HepG2 (cell line): Measurements from ENCODE around the gene SPRN. TPM values are rescaled to one million over a fixed set of nuclear protein-coding genes. Genes with fewer than 3 reads are reported as not detected.

Experiments
- CCAR2 ChIP-seq: fragments of 200-400 bp; formaldehyde crosslinking; optimal IDR thresholded peaks from 2 replicates; pipeline ENCODE3; 2018; ENCODE audit warnings: low read depth, mild to moderate bottlenecking, low read length, moderate library complexity
- NPAS2 ChIP-seq: sonication (generic); formaldehyde crosslinking; IDR thresholded peaks from 2 replicates; pipeline ENCODE4 v1.8.0; 2022; ENCODE audit warnings: mild to moderate bottlenecking, missing genetic modification reagents, borderline replicate concordance
- RELA ChIP-seq: sonication (generic); formaldehyde crosslinking; IDR thresholded peaks from 2 replicates; pipeline ENCODE4 v1.4.0; 2020; ENCODE audit warnings: missing genetic modification reagents
- REXO4 ChIP-seq: sonication (generic); formaldehyde crosslinking; IDR thresholded peaks from 2 replicates; pipeline ENCODE4 v1.8.0; 2022; ENCODE audit warnings: missing genetic modification reagents, mild to moderate bottlenecking, borderline replicate concordance
- TCF7 ChIP-seq: sonication (generic); IDR thresholded peaks from 2 replicates; pipeline ENCODE4 v1.6.1; 2016; ENCODE audit warnings: antibody characterized with exemption, low read depth
- ZBTB37 ChIP-seq: sonication (generic); formaldehyde crosslinking; IDR thresholded peaks from 2 replicates; pipeline ENCODE4 v1.4.0; 2020; ENCODE audit warnings: mild to moderate bottlenecking, missing genetic modification reagents
- ZKSCAN5 ChIP-seq: sonication (generic); formaldehyde crosslinking; IDR thresholded peaks from 2 replicates; pipeline ENCODE4 v1.5.1; 2020; ENCODE audit warnings: mild to moderate bottlenecking, missing genetic modification reagents
- ZNF318 ChIP-seq: sonication (generic); formaldehyde crosslinking; IDR thresholded peaks from 2 replicates; pipeline ENCODE4 v1.4.0; 2020; ENCODE audit warnings: mild to moderate bottlenecking, missing genetic modification reagents
- ZNF407 ChIP-seq: sonication (generic); formaldehyde crosslinking; IDR thresholded peaks from one replicate; pipeline ENCODE4 v1.5.1; 2020; ENCODE audit warnings: mild to moderate bottlenecking, missing genetic modification reagents; ENCODE audit errors: not compliant biosample characterization
- ZNF713 ChIP-seq: sonication (generic); formaldehyde crosslinking; IDR thresholded peaks from 2 replicates; pipeline ENCODE4 v1.4.0; 2020; ENCODE audit warnings: mild to moderate bottlenecking, missing genetic modification reagents
- ZSCAN22 ChIP-seq: sonication (generic); formaldehyde crosslinking; IDR thresholded peaks from 2 replicates; pipeline ENCODE4 v1.4.0; 2020; ENCODE audit warnings: mild to moderate bottlenecking, missing genetic modification reagents
- polyA plus RNA-seq, 8 experiments: library from polyadenylated mRNA; depleted of rRNA in 3 of 8; stranded (reverse) in 7 of 8; unstranded in 1 of 8; fragments of >200 nt; fragmentation: Illumina TruSeq in 4 of 8; extraction: Trizol in 4 of 8; gene quantifications; 2 replicates each; pipeline versions ENCODE4 v1.2.1 to v1.2.3, GENCODE V29; 2011 to 2016; ENCODE audit warnings: low read depth in 4 of 8, missing spikeins in 1 of 8, mixed read lengths in 1 of 8; ENCODE audit not compliant: insufficient read depth in 1 of 8
- total RNA-seq, 5 experiments: library from RNA; depleted of rRNA; stranded (reverse); fragments of >200 nt; fragmentation: Illumina TruSeq; extraction: Trizol; gene quantifications; 2 replicates each; pipeline ENCODE4 v1.2.3, GENCODE V29; 2016; ENCODE audit warnings: low read depth in 1 of 5

Gene SPRN
- total and polyA plus RNA-seq, 2 of the 13 experiments (the other 11 are each of a cell fraction or from before 2014, with no cell fraction given), result not detected

- TF ChIP-seq ZNF318 (0 out of 2 replicates have a peak, but pooled peaks have one; percentile 24), ZNF713 (CRISPR knock-in tag) (peak; percentile 90; the same call in 1 of the 2 replicates), ZKSCAN5 (CRISPR knock-in tag) (no peak), RELA (peak; percentile 76; the same call in 1 of the 2 replicates), CCAR2 (no peak), REXO4 (CRISPR knock-in tag) (no peak), NPAS2 (CRISPR knock-in tag) (no peak), ZSCAN22 (CRISPR knock-in tag) (no peak), ZNF407 (peak; percentile 91), TCF7 (no peak), ZBTB37 (CRISPR knock-in tag) (no peak)
Measured at GRCh38 chr10:133394064-133394663, 30.3 kb downstream of the SPRN start, which contains the start of gene MTG1 (continued).
